Tibial artery (tissue), 4 donors: ENCODE measurements around the gene CPNE7.

Source experiments
- DNase-seq, 2 donors: peaks; one replicate each; pipeline ENCODE4 v3.0.0-alpha.2; 2019
- H3K27ac ChIP-seq, 2 donors: fragments of 200-600 bp; sonication (generic) in 1 of 2; 1 replicate in 1 of 2; 2 replicates in 1 of 2; pipeline ENCODE4 v1.5.1; 2018 to 2019; ENCODE audit warnings: mild to moderate bottlenecking in 1 of 2
- H3K27me3 ChIP-seq, 2 donors: fragments of 200-600 bp; sonication (generic) in 1 of 2; one replicate each; pipeline versions ENCODE4 v1.5.1 to v1.6.0; 2016 to 2019
- H3K36me3 ChIP-seq, 3 donors: fragments of 200-600 bp; sonication (generic) in 2 of 3; one replicate each; pipeline ENCODE4 v1.5.1; 2016 to 2019; ENCODE audit warnings: mild to moderate bottlenecking in 2 of 3
- H3K4me1 ChIP-seq, 4 donors: fragments of 200-600 bp; sonication (generic) in 2 of 4; 1 replicate in 3 of 4; 2 replicates in 1 of 4; pipeline ENCODE4 v1.5.1; 2016 to 2019
- H3K4me3 ChIP-seq, 2 donors: fragments of 200-600 bp; sonication (generic) in 1 of 2; 1 replicate in 1 of 2; 2 replicates in 1 of 2; pipeline ENCODE4 v1.5.1; 2018 to 2019; ENCODE audit warnings: mild to moderate bottlenecking in 2 of 2
- H3K9me3 ChIP-seq, 3 donors: fragments of 200-600 bp; sonication (generic) in 1 of 3; one replicate each; pipeline ENCODE4 v1.5.1; 2016 to 2019
- CTCF ChIP-seq, 2 experiments: fragments of 200-600 bp in 1 of 2; fragments of 450-650 bp in 1 of 2; IDR thresholded peaks; one replicate each; pipeline ENCODE4 v1.5.1; 2017 to 2019; ENCODE audit warnings: antibody characterized with exemption in 2 of 2, mild to moderate bottlenecking in 1 of 2, moderate library complexity in 1 of 2
- intact Hi-C: fragments of 100-400 bp; cut with DNase I; formaldehyde crosslinking; loops from one replicate; pipeline ENCODE4 v1.15.0; 2023; ENCODE audit warnings: low total_unique reads

The CPNE7 gene

GRCh38 chr16:89555265-89555664 is 20.3 kb upstream of the CPNE7 start:
- no peak for TF ChIP-seq CTCF (IDR thresholded peaks at IDR 0.05)
- intact Hi-C loops = loop anchor here (5.0 kb wide), 1 partner anchor 68 kb away; no protein-coding TSS in a partner anchor
- Histone ChIP-seq H3K27ac (no peak overlapping the region), H3K36me3 (peaks cover 23 to 76% (median 55%) of the 10 kb centered on the region in 3 donors), H3K9me3 (no peaks in the 10 kb centered on the region), H3K4me1 (peaks cover 0 to 10% (median 4%) of the 10 kb centered on the region in 4 donors), H3K27me3 (no peaks in the 10 kb centered on the region), H3K4me3 (no peak overlapping the region)
- DNase-seq = no peak

- no peak for DNase-seq
- Histone ChIP-seq H3K36me3 (peaks cover 18 to 71% (median 50%) of the 10 kb centered on the region in 3 donors), H3K27me3 (no peaks in the 10 kb centered on the region), H3K4me1 (peaks cover 0 to 10% (median 4%) of the 10 kb centered on the region in 4 donors), H3K9me3 (no peaks in the 10 kb centered on the region), H3K27ac (no peak overlapping the region), H3K4me3 (no peak overlapping the region)
- no peak for TF ChIP-seq CTCF (IDR thresholded peaks at IDR 0.05)
- intact Hi-C loops = loop anchor here (5.0 kb wide), 1 partner anchor 68 kb away; no protein-coding TSS in a partner anchor
Observed at GRCh38 chr16:89555780-89556179, 19.8 kb upstream of the CPNE7 start.

- Histone ChIP-seq H3K27ac (no peak overlapping the region), H3K27me3 (no peaks in the 10 kb centered on the region), H3K9me3 (no peaks in the 10 kb centered on the region), H3K4me1 (peaks cover 0 to 22% (median 12%) of the 10 kb centered on the region in 4 donors), H3K4me3 (no peak overlapping the region), H3K36me3 (peaks cover 25 to 69% (median 50%) of the 10 kb centered on the region in 3 donors)
- intact Hi-C loops = loop anchor here (5.0 kb wide), 1 partner anchor 70 kb away; no protein-coding TSS in a partner anchor
- peak; percentile 52 to 66 for TF ChIP-seq CTCF (IDR thresholded peaks at IDR 0.05)
- peak in 1 of 2 donors; percentile 74 for DNase-seq
Observed at GRCh38 chr16:89556750-89557689, 18.5 kb upstream of the CPNE7 start.

GRCh38 chr16:89557690-89558490 is 17.7 kb upstream of the CPNE7 start:
- no peak for DNase-seq
- Histone ChIP-seq H3K4me1 (peaks cover 0 to 25% (median 17%) of the 10 kb centered on the region in 4 donors), H3K27ac (no peak overlapping the region), H3K9me3 (no peaks in the 10 kb centered on the region), H3K4me3 (no peak overlapping the region), H3K27me3 (no peaks in the 10 kb centered on the region), H3K36me3 (peaks cover 30 to 69% (median 50%) of the 10 kb centered on the region in 3 donors)
- intact Hi-C loops = loop anchor here (5.0 kb wide), 1 partner anchor 71 kb away; no protein-coding TSS in a partner anchor
- peak in 1 of 2 experiments; percentile 3 for TF ChIP-seq CTCF (IDR thresholded peaks at IDR 0.05)

GRCh38 chr16:89560378-89561141 is 15.0 kb upstream of the CPNE7 start, which contains the start of gene RPL13:
TSS of gene RPL13 (plus strand) at chr16:89560682. CDS start at chr16:89560960, 278 bp downstream.
- peaks cover 33 to 63% (median 47%) of the 10 kb centered on the region in 3 donors for H3K36me3 ChIP-seq
- no peak for TF ChIP-seq CTCF (IDR thresholded peaks at IDR 0.05)
- intact Hi-C loops = no loop called here

More at GRCh38 chr16:89560378-89561141, 15.0 kb upstream of the CPNE7 start, which contains the start of gene RPL13:
- Histone ChIP-seq H3K9me3 (no peaks in the 10 kb centered on the region), H3K27ac (peak within 1 kb of the TSS; percentile 85 to 97), H3K4me1 (peaks cover 0 to 44% (median 29%) of the 10 kb centered on the region in 4 donors), H3K27me3 (no peaks in the 10 kb centered on the region), H3K4me3 (peak within 1 kb of the TSS; percentile 76 to 87)
- DNase-seq = peak; percentile 95 to 97
